ENCODE results near the gene PAPPA. TPM values are rescaled to one million over a fixed set of nuclear protein-coding genes. Genes with fewer than 3 reads are reported as not detected.

The PAPPA gene
- total RNA-seq, 1 experiment from 2014 or later, result 0.22 TPM

GRCh38 chr9:116218399-116218798 is 64.8 kb downstream of the PAPPA start:
- Mint-ChIP-seq H3K4me3 (no peak overlapping the region), H3K36me3 (no peaks in the 10 kb centered on the region)

DNA sequence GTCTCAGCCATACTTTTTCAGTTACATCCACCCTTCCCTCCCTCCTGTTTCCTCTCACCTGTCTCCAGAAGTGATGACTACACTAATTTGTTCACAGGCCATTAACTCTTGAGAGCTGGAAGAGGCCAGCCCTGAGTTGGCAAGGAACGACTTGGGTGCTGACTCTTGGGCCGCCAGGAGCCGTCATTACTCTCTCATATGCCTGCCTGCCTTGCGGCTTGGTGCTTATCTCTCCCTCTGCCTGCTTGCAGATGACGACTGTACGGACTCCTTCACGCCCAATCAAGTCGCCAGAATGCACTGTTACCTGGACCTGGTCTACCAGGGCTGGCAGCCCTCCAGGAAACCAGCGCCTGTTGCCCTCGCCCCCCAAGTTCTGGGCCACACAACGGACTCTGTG is 66.1 kb downstream of the PAPPA start:
- no peak overlapping the region for H3K4me3 Mint-ChIP-seq
- ChIA-PET CTCF (no interaction called here), POLR2A (no interaction called here)
- no peak for DNase-seq (ENCODE audit: low spot score)
- no peaks in the 10 kb centered on the region; the same call in 1 of the 2 replicates for H3K27me3 Mint-ChIP-seq (ENCODE audit: low read depth)
- no peaks in the 10 kb centered on the region for H3K36me3 Mint-ChIP-seq
- H3K9me3 Mint-ChIP-seq, result peaks cover 9% of the 10 kb centered on the region
- no peak overlapping the region for H3K27ac Mint-ChIP-seq
- H3K4me1 Mint-ChIP-seq, result no peaks in the 10 kb centered on the region
- no peak for TF ChIP-seq ZNF219 (CRISPR knock-in tag; IDR thresholded peaks at IDR 0.05; ENCODE audit: borderline replicate concordance)
- no peak for TF ChIP-seq RELA (CRISPR knock-in tag; IDR thresholded peaks at IDR 0.05; ENCODE audit: borderline replicate concordance)
- TF ChIP-seq ZNF232 (CRISPR knock-in tag; IDR thresholded peaks at IDR 0.05), result no peak
- TF ChIP-seq, protein P1, sequence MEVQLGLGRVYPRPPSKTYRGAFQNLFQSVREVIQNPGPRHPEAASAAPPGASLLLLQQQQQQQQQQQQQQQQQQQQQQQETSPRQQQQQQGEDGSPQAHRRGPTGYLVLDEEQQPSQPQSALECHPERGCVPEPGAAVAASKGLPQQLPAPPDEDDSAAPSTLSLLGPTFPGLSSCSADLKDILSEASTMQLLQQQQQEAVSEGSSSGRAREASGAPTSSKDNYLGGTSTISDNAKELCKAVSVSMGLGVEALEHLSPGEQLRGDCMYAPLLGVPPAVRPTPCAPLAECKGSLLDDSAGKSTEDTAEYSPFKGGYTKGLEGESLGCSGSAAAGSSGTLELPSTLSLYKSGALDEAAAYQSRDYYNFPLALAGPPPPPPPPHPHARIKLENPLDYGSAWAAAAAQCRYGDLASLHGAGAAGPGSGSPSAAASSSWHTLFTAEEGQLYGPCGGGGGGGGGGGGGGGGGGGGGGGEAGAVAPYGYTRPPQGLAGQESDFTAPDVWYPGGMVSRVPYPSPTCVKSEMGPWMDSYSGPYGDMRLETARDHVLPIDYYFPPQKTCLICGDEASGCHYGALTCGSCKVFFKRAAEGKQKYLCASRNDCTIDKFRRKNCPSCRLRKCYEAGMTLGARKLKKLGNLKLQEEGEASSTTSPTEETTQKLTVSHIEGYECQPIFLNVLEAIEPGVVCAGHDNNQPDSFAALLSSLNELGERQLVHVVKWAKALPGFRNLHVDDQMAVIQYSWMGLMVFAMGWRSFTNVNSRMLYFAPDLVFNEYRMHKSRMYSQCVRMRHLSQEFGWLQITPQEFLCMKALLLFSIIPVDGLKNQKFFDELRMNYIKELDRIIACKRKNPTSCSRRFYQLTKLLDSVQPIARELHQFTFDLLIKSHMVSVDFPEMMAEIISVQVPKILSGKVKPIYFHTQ (CRISPR knock-in tag; IDR thresholded peaks at IDR 0.05), result no peak
- TF ChIP-seq SMAD3 (CRISPR knock-in tag; IDR thresholded peaks at IDR 0.05; ENCODE audit: borderline replicate concordance), result no peak
- TF ChIP-seq, protein P2, sequence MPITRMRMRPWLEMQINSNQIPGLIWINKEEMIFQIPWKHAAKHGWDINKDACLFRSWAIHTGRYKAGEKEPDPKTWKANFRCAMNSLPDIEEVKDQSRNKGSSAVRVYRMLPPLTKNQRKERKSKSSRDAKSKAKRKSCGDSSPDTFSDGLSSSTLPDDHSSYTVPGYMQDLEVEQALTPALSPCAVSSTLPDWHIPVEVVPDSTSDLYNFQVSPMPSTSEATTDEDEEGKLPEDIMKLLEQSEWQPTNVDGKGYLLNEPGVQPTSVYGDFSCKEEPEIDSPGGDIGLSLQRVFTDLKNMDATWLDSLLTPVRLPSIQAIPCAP (CRISPR knock-in tag; IDR thresholded peaks at IDR 0.05), result no peak
- TF ChIP-seq ESRRA (CRISPR knock-in tag; IDR thresholded peaks at IDR 0.05; ENCODE audit: borderline replicate concordance), result no peak
- TF ChIP-seq HMGXB4 (CRISPR knock-in tag; IDR thresholded peaks at IDR 0.05), result no peak
- no peak for TF ChIP-seq HMGA2 (CRISPR knock-in tag; IDR thresholded peaks at IDR 0.05)
- no peak for TF ChIP-seq FOXP4 (CRISPR knock-in tag; IDR thresholded peaks at IDR 0.05)
- no peak for TF ChIP-seq NFE2L1 (CRISPR knock-in tag; IDR thresholded peaks at IDR 0.05)
- no peak for TF ChIP-seq FOXK1 (CRISPR knock-in tag; IDR thresholded peaks at IDR 0.05)
- no peak for TF ChIP-seq MLX (CRISPR knock-in tag; IDR thresholded peaks at IDR 0.05)
- no peak for ATAC-seq

More at GRCh38 chr9:116218399-116218798, 64.8 kb downstream of the PAPPA start:
- ATAC-seq (no peak), DNase-seq (ENCODE audit: low spot score) (no peak)
- no peaks in the 10 kb centered on the region; the same call in 1 of the 2 replicates for H3K27me3 Mint-ChIP-seq (ENCODE audit: low read depth)
- H3K27ac Mint-ChIP-seq, result no peak overlapping the region
- CTCF ChIA-PET, result no interaction called here
- POLR2A ChIA-PET, result no interaction called here
- H3K9me3 Mint-ChIP-seq, result peaks cover 9% of the 10 kb centered on the region
- peaks cover 5% of the 10 kb centered on the region for H3K4me1 Mint-ChIP-seq
- TF ChIP-seq, protein P3, sequence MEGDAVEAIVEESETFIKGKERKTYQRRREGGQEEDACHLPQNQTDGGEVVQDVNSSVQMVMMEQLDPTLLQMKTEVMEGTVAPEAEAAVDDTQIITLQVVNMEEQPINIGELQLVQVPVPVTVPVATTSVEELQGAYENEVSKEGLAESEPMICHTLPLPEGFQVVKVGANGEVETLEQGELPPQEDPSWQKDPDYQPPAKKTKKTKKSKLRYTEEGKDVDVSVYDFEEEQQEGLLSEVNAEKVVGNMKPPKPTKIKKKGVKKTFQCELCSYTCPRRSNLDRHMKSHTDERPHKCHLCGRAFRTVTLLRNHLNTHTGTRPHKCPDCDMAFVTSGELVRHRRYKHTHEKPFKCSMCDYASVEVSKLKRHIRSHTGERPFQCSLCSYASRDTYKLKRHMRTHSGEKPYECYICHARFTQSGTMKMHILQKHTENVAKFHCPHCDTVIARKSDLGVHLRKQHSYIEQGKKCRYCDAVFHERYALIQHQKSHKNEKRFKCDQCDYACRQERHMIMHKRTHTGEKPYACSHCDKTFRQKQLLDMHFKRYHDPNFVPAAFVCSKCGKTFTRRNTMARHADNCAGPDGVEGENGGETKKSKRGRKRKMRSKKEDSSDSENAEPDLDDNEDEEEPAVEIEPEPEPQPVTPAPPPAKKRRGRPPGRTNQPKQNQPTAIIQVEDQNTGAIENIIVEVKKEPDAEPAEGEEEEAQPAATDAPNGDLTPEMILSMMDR (IDR thresholded peaks at IDR 0.05), result no peak
- no peak for TF ChIP-seq ZNF416 (CRISPR knock-in tag; IDR thresholded peaks at IDR 0.05)
- TF ChIP-seq SOX15 (CRISPR knock-in tag; IDR thresholded peaks at IDR 0.05), result no peak
- TF ChIP-seq ATF2 (CRISPR knock-in tag; IDR thresholded peaks at IDR 0.05; ENCODE audit: borderline replicate concordance, low read depth), result no peak
- TF ChIP-seq NFATC4 (CRISPR knock-in tag; IDR thresholded peaks at IDR 0.05), result no peak

Measured in WTC11 (cell line).